T-helper 22 cell (primary cell): ENCODE measurements around the gene PRRC2A.

Experiments
- DNase-seq: peaks from one replicate; pipeline ENCODE4 v3.0.0-alpha.2; 2020; ENCODE audit warnings: low read depth

Gene PRRC2A

DNA sequence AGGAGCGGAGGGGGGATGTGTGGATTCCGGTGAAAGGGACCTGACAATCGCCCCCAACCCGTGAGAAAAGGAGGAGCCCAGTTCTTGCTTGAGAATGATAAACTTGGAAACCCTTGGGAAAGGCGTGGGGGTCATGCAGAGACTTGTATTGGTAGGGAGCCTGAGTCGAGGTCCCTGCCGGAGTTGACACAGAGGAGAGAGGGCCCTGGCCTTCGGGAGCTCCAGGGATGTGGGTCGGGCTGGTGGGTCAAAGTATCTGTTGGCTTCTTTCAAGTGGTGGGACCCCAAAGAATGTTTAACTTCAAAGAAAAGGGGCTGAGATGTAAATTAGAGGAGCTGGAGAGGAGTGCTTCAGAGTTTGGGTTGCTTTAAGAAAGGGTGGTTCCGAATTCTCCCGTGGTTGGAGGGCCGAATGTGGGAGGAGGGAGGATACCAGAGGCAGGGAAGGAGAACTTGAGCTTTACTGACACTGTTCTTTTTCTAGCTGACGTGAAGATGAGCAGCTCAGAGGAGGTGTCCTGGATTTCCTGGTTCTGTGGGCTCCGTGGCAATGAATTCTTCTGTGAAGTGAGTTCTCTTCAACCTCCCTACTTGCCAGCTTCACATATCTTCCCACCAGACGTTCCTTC lies 45.9 kb downstream of the PRRC2A start:
- DNase-seq: no peak

- DNase-seq: no peak
Observed at GRCh38 chr6:31669676-31670075, 49.2 kb downstream of the PRRC2A start, which contains the start of gene LY6G5B. LY6G5B (plus strand) TSS chr6:31669976; CDS start chr6:31670951, 975 bp downstream.

GRCh38 chr6:31676322-31676903 lies 55.9 kb downstream of the PRRC2A start:
- DNase-seq: no peak

GRCh38 chr6:31676904-31677303 lies 56.4 kb downstream of the PRRC2A start:
- no peak for DNase-seq

- no peak for DNase-seq
Observed at GRCh38 chr6:31677955-31678354, 57.4 kb downstream of the PRRC2A start.

GRCh38 chr6:31680226-31681134 lies 60.0 kb downstream of the PRRC2A start, which contains the start of gene LY6G5C:
LY6G5C (minus strand) TSS chr6:31681067; CDS start chr6:31680373, 694 bp downstream.
- DNase-seq: no peak

- DNase-seq: no peak
Observed at GRCh38 chr6:31681135-31681671, 60.7 kb downstream of the PRRC2A start.

DNA sequence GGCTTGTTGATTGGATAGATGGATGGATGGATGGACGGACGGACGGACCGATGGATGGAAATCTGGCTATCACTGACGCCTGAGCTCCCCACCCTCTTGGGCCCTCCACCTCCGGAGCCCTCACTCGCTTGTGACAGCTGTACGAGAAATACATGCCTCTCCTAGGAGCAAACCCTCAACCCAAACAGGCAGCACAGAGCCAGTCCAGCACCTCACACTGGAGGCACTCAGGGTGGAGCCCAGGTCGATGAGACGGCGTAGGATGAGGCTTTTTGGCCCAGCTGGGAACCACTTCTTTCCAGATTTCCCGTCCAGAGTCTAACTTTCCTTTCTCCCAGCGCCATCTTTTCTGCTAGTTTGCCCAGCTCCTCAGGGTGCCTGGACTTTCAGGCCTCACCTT lies 63.1 kb downstream of the PRRC2A start:
- no peak for DNase-seq

DNA sequence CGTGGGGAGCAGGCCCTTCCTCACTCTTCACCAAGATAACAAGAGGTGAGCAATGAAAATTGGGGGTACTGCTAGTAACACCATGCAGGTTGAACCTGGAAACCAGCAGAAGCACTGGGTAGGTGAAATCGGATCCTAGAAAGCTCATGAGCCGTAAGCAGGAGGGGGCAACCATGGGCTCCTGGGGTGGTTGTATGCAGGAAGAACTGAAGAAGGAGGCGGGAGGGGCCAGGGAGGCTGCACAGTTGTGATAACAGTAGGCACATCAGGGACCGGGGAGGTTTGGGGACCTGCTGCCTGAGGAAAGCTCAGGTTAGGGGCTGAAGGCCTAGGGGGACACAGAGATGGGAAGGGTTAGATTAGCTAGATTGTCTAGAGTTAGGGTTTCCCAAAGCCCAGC lies 66.0 kb downstream of the PRRC2A start:
- no peak for DNase-seq

- DNase-seq: no peak
Observed at GRCh38 chr6:31687321-31687720, 66.8 kb downstream of the PRRC2A start.
